Measurements from ENCODE around the gene ATP13A3. TPM values are rescaled to one million over a fixed set of nuclear protein-coding genes. Genes with fewer than 3 reads are reported as not detected.
A peak's percentile ranks its signal among the peaks of the same experiment; 100 is the strongest.

Gene ATP13A3
- total and polyA plus RNA-seq, 11 donors, result 26.6 to 237 (median 105) TPM

GRCh38 chr3:194481525-194482195 is 5.1 kb downstream of the ATP13A3 start:
- Histone ChIP-seq H3K27ac (peak overlapping the region in 4 of 12 donors; percentile 2 to 54 (median 7)), H3K27me3 (no peaks in the 10 kb centered on the region), H3K36me3 (peaks cover 0 to 27% (median 5%) of the 10 kb centered on the region in 9 donors), H3K9me3 (no peaks in the 10 kb centered on the region), H3K4me1 (peaks cover 0 to 79% (median 48%) of the 10 kb centered on the region in 12 donors), H3K4me3 (no peak overlapping the region)
- DNase-seq (no peak), ATAC-seq (no peak)
- 89 to 94% (median 93%) methylated on average over 5 of the region's 5 CpGs for WGBS, 4 donors
- intact Hi-C loops (cut with DNase I), result loop anchor here in 1 of 10 donors (5.0 kb wide), 1 partner anchor 91 kb away; no protein-coding TSS in a partner anchor
- TF ChIP-seq CTCF (IDR thresholded peaks at IDR 0.05) (no peak), POLR2A (IDR thresholded peaks at IDR 0.05) (no peak)

- Histone ChIP-seq H3K9me3 (no peaks in the 10 kb centered on the region), H3K4me3 (no peak overlapping the region), H3K36me3 (peaks cover 0 to 27% (median 5%) of the 10 kb centered on the region in 9 donors), H3K4me1 (peaks cover 0 to 84% (median 52%) of the 10 kb centered on the region in 12 donors), H3K27me3 (no peaks in the 10 kb centered on the region), H3K27ac (peak overlapping the region in 5 of 12 donors; percentile 2 to 54 (median 3))
- TF ChIP-seq CTCF (IDR thresholded peaks at IDR 0.05) (no peak), POLR2A (IDR thresholded peaks at IDR 0.05) (no peak)
- DNase-seq, result no peak
- ATAC-seq, result no peak
- intact Hi-C loops (cut with DNase I), result loop anchor here in 1 of 10 donors (5.0 kb wide), 1 partner anchor 91 kb away; no protein-coding TSS in a partner anchor
Measured at GRCh38 chr3:194481103-194481502, 5.7 kb downstream of the ATP13A3 start.

GRCh38 chr3:194476784-194477183 is 10.0 kb downstream of the ATP13A3 start:
- Histone ChIP-seq H3K27me3 (no peaks in the 10 kb centered on the region), H3K9me3 (no peaks in the 10 kb centered on the region), H3K4me1 (peaks cover 0 to 78% (median 60%) of the 10 kb centered on the region in 12 donors), H3K4me3 (no peak overlapping the region), H3K36me3 (peaks cover 0 to 8% (median 0%) of the 10 kb centered on the region in 9 donors), H3K27ac (peak overlapping the region in 11 of 12 donors; percentile 39 to 86 (median 63))
- ATAC-seq, result peak; percentile 91 to 95 (median 92)
- WGBS, 4 donors, result 51 to 55% (median 53%) methylated on average over 4 of the region's 4 CpGs
- DNase-seq, result peak in 4 of 5 donors; percentile 63 to 79 (median 70)
- intact Hi-C loops (cut with DNase I), result loop anchor here in 1 of 10 donors (2.0 kb wide), 1 partner anchor 102 kb away; no protein-coding TSS in a partner anchor
- peak in 1 of 2 donors; percentile 11 for TF ChIP-seq POLR2A (IDR thresholded peaks at IDR 0.05)
- TF ChIP-seq CTCF (IDR thresholded peaks at IDR 0.05), result no peak

GRCh38 chr3:194475978-194476377 is 10.8 kb downstream of the ATP13A3 start:
- Histone ChIP-seq H3K36me3 (peaks cover 0 to 8% (median 0%) of the 10 kb centered on the region in 9 donors), H3K27me3 (no peaks in the 10 kb centered on the region), H3K4me1 (peaks cover 0 to 77% (median 57%) of the 10 kb centered on the region in 12 donors), H3K4me3 (no peak overlapping the region), H3K9me3 (no peaks in the 10 kb centered on the region), H3K27ac (peak overlapping the region in 8 of 12 donors; percentile 39 to 86 (median 58))
- intact Hi-C loops (cut with DNase I), result loop anchor here in 1 of 10 donors (2.0 kb wide), 1 partner anchor 103 kb away; no protein-coding TSS in a partner anchor
- TF ChIP-seq CTCF (IDR thresholded peaks at IDR 0.05), result no peak
- no peak for TF ChIP-seq POLR2A (IDR thresholded peaks at IDR 0.05)
- DNase-seq (no peak), ATAC-seq (no peak)
- WGBS, 4 donors, result 63 to 72% (median 68%) methylated on average over 4 of the region's 4 CpGs

Measured in heart left ventricle (tissue), 16 donors.